GM18498 (cell line): ENCODE measurements around the gene MIDN.
"Not testable (repeated sequence)": the region's sequence is repeated elsewhere in the genome, so short reads cannot be mapped to it uniquely, and the experiment has no call there.

Experiments used
- ATAC-seq: cut with Tn5 transposase; IDR thresholded peaks from one replicate; pipeline ENCODE4 v1.9.1; 2021; ENCODE audit warnings: mild to moderate bottlenecking, moderate library complexity; ENCODE audit not compliant: unreplicated experiment

Gene MIDN

DNA sequence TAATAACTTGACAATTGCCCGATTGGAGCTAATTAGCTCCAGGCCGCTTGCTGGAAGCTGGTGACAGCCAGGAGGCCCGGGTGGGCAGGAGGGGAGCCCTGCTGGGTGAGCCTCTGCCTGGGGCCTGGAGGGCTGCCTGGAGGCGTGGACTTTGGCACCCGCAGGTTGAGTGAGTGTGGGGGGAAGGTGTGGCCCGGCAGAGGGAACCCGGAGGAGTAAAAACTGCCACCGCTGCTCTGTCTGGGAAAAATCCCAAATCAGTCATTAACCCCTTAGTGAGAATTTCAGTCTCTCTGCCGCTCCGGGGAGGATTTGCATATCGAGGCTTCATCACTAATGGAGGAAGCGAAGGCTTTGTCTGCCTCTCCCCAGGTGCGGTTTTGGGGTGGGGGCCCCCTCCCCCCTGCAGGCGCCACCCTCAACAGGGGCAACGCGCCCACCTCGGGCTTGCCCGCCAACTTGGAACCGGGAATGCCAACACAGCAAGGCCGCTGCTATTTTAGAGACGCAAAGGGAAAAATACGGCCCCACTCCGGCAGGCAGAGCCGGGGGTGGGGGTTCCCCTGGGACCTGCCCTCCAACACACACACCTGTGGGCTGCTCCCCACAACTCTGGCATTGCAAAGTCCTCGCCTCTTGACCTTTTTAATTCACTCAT lies 43.5 kb downstream of the MIDN start:
- no peak for ATAC-seq

DNA sequence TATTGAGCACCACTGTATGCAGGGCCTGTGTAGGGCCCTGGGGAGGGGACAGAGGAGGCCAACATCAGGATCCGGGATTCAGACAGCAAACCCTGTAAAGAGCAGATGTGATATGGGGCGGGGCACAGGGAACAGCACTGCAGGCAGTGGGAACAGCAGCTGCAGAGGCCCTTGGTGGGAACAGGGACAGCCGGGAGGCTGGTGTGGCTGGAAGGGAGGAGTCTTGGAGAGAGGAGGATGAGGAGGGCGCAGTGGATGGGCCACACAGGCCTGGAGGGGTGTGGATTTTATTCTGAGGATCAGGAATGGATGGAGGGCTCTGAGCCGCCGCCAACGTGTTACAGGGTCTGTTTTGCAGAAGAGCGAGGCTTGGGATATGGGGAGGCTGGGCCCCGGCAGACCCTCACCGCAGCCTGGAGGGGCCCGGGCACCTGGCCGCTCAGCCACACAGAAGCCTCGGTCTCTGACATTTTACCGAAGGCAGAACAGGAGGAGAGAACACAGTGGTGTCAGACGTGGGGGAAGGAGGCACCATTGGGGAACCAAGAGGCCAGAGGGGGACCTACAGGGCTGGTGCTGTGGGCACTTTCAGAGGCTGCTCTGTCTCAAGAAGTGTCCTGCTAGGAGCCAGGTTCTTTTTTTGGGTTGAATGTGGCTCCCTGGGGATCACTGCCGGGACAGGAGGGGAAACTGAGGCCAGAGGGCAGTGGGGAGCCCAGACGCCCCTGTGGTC lies 44.2 kb downstream of the MIDN start:
- ATAC-seq = no peak

DNA sequence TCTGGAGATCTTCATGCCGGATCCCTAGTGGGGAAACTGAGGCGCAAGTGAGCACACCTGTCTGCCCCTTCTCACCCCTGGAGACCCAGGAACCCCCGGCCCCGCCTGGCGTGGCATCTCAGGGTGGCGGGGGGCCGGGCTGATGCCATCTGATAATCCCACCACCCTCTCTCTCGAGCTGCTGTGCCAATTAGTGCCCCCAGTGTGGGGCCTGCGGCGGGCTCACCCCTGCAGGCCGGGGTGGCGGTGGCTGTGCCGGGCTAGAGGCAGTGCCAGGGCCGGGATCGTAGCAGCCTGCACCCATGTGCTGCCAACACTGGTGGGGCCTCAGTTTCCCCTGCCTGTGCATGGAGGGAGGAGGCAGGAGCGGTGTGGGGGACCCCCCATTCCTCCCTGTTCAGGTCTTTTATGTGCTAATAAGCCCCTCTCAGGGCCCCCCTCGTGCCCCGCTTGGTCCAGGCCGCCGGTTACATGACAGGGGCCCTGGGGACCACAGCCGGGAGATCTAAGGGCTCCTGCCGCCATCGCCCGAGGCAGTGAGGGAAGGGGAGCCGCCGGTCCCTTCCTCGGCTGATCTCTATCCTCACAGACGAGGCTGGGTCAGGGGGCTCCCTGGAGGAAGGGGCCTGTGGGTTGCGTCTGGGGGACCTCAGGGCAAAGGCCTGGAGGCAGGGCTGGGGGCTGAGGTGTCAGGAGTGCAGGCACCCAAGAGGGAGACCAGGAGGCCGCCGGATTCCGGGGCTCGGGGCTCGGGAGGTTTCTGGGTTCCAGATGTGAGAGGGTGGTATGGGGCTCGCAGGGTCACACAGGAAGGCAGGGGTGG lies 45.6 kb downstream of the MIDN start:
- no peak for ATAC-seq

DNA sequence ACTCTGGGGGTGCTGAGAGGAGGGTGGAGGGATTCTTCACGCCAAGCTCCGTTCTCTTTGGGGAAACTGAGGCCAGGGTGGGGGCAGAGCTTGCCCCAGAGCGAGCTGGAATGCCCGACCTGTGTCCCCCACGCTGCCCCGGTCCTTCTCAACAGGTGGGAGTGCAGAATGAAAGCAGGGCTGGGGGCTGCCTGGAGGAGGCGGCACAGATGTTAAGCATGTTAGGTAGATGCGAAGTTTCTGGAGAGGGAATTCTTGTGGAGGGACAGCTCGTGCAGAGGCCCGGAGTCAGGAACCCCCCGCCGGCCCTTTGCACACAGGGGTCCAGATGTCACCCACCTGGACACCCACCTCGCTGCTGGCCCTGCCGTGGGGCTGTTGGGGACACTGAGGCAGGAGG lies 46.3 kb downstream of the MIDN start:
- no peak for ATAC-seq

DNA sequence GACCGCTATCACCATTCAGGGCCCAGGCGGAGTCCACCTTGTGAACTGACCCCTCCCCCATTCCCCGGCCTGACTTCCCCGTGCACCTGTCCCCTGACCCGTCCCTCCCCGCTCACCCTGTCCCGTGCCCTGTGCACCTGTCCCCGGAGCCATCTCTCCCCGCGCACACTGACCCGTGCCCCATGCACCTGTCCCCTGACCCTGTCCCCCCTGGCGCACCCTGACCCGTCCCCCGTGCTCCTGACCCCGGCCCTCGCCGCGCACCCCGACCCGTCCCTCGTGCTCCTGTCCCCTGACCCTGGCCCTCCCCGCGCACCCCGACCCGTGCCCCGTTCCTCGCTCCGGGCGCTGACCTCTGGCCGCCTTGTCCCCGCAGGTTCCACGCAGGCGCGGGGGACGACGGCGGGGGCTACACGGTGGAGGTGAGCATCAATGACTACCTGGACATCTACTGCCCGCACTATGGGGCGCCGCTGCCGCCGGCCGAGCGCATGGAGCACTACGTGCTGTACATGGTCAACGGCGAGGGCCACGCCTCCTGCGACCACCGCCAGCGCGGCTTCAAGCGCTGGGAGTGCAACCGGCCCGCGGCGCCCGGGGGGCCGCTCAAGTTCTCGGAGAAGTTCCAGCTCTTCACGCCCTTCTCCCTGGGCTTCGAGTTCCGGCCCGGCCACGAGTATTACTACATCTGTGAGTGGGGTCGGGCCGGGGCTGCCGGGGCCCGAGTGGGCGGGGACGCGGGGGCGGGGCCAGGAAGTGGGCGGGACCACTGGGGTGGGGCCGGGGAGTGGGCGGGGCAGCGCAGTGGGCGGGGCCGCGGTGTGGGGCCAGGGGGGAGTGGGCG lies 47.0 kb downstream of the MIDN start:
- ATAC-seq = no peak

DNA sequence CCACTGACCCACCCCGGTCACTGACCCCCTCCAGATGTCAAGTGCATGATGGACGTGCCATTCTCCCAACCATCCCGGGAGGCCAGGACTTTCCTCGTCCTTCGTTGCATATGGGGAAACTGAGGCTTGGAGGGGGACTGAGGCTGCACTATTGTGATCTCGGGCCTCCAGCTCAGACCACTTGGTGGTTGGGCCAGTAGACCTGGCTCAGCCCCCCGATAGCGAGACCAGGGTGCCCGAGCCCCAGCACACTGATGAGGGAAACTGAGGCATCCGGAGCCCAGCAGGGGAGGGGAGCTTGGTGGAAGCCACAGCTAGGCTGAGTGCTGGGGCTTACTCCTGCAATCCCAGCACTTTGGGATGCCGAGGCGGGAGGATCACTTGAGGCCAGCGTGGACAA lies 47.7 kb downstream of the MIDN start:
- no peak for ATAC-seq

DNA sequence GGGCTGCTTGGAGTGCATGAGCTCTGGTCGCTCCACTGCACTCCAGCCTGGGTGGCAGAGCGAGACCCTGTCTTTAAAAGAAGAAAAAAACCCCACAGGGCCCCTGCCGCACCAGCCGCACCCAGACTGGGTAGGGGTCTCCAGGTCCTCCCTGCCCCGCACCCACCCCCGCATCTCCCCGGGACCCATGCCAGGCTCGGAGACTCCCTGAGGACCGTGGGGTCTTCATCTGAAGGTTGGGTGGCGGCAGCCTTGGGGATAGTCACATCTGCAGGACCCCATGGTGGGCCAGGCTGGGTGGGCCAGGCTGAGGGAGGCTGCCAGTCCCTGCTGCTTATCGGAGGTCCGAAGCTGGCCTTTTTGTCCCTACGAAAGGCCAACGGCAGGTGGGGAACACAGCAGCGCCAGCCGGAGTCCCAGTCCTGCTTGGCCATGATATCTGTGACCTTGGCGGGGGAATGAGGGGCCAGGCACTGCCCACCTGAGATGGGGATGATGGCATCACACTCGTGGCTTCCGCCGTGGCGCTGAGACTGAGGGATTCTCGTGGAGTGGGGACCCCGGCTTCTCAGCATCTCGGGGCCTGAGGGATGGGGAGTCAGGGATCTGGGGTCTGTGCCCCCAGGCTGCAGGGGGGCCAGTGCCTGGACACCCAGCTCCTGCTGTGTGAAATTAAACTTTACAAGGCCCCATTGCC lies 48.3 kb downstream of the MIDN start:
- ATAC-seq = no peak

DNA sequence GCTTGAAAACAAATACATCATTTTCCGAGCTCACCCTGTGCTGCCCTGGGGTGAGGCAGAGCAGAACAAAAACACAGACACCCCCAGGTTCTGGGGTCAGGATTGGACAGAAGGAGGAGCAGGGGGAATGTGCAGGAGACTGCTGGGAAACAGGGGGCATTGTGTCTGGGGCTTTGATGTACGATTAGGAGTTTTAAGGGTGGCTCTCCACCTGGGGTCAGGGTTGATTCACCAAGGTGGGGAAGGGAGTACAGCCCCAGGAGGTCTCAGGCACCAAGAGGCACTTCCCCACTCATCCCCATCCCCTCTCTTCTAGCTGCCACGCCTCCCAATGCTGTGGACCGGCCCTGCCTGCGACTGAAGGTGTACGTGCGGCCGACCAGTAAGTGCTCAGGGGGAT lies 49.9 kb downstream of the MIDN start:
- ATAC-seq = no peak

DNA sequence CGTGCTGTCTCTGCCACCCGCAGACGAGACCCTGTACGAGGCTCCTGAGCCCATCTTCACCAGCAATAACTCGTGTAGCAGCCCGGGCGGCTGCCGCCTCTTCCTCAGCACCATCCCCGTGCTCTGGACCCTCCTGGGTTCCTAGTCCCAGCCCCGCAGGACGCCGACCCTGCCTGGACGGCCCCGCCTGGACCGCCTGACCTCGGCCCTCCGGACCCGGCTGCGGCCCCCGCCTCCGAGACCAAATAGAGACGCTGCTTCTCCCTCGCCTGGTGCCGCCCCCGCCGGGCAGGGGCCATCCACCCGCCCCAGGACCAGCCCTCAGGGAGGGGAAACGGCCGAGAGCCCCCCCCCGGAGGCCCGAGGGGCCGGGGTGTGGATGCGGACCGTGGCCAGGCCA lies 51.4 kb downstream of the MIDN start:
- no peak for ATAC-seq

DNA sequence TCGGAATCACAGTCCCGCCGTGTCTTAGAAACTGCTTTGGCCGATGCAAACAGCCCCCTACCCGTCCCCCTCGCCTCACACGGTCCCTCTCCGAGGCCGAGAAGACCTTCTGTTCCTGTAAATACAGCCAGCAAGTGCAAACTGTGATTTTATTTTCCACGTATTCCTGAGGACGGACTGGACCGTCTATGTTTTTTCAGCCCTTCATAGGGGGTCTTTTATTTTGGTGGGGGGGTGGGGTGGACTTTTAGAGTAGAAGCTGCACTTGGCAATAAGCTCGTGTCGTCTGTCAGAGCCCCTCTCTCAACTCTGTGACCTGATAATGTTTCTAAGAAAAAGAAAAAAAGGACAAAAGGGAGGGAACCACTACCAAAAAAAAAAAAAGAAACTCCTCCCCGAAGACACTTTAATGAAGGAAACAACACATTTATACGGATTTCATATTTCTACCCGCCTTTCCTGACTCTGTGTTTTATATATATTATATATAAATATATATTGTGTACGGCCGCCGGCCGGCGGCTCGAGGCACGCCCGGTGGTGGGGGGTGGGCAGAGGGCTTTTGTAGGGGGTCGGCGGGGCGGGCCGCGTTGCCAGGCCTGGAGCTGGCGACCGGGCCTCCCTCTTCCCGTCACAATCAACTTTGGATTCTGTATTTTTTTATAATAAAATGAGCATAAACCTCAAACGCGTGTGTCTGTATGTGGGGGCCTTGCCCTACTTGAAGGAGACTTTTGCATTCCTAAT lies 52.5 kb downstream of the MIDN start:
- ATAC-seq = no peak

DNA sequence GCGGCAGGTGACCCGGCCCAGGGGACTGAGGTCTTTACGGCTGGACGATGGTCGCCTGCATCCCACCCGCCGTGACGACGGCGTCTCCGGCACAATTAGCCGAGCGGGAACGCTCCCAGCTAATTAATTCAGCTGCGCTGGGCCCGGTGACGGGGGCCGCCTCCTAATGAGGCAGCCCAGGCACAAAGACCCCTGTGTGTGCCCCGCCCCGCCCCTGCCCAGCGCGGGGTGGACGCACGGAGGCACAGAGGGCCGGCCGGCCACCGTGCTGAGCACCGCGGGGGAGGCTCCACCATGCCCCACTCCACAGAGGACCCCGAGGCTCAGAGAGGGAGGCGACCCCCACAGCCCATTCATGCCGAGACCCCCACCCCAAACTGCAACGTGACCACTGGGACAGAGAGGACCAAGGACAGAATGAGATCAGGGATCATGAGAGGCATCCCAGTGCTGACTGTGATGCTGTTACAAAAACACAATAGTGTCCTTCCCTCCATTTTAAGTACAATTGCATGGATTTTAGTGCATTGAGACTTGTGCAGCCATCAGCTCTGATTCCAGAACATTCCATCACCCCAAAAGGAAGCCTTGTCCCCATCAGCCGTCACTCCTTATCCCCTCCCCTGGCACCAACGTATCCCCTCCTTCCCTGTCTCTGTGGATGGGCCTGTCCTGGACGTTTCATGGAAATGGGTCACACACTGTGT lies 54.3 kb downstream of the MIDN start:
- ATAC-seq = no peak

DNA sequence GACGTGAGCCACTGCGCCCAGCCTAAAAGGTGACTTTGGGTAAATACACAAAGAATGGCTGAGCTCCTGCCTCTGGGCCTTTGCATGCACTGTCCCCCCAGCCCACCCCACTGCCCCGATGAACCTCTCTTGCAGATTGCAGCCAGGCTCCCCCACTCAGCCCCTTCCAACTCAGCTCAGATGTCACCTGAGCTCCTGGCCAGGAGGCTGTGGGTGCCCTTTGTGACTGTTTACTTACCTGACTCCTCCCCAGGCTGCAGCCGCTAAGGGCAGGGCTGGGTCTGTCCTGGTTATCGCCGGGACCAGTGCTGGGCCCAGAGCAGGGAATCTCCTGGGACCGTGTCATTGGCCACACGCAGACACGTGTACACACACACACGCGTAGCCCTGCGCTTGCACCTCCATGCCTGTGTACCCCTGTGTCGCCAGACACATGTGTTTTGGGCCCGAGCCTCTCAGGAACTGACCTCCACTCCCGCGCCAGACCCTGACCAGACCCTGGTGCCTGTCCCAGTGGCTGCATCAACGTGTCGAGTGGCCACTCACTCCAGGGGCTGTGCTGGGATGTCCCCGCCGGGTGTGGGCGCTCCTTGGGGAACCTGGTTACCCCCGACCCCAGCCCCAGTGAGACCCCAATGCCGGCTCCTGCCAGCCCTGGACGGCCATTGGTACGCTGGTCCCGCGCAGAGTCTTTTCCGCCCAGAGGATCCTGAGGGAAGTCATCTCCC lies 56.0 kb downstream of the MIDN start:
- ATAC-seq = no peak

DNA sequence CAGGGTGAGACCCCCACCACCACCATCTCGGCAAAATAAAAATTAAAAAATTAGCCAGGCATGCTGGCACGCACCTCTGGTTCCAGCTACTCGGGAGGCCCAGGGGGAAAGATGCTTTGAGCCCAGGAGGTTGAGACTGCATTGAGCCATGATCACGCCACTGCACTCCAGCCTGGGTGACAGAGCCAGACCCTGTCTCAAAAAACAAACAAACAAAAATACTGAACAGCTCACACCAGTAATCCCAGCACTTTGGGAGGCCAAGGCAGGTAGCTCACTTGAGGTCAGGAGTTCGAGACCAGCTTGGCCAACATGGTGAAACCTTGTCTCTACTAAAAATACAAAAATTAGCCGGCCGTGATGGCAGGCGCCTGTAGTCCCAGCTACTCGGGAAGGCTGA lies 57.0 kb downstream of the MIDN start:
- not testable (repeated sequence) for ATAC-seq

DNA sequence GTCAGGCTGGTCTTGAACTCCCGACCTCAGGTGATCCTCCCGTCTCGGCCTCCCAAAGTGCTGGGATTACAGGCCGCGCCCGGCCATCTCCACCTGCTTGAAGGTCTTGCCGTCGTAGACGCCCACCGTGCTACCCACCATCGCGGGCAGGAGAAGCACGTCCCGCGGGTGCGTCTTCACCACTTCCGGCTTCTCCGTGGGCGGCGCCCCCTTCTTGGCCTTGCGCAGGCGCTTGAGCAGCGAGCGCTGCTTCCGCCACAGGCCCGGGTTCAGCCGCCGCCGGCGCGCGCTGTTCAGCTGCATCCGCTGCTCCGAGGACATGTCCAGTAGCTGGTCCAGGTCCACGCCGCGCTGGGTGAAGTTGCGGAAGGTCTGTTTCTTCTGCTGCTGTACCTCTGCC lies 58.9 kb downstream of the MIDN start:
- ATAC-seq = no peak

DNA sequence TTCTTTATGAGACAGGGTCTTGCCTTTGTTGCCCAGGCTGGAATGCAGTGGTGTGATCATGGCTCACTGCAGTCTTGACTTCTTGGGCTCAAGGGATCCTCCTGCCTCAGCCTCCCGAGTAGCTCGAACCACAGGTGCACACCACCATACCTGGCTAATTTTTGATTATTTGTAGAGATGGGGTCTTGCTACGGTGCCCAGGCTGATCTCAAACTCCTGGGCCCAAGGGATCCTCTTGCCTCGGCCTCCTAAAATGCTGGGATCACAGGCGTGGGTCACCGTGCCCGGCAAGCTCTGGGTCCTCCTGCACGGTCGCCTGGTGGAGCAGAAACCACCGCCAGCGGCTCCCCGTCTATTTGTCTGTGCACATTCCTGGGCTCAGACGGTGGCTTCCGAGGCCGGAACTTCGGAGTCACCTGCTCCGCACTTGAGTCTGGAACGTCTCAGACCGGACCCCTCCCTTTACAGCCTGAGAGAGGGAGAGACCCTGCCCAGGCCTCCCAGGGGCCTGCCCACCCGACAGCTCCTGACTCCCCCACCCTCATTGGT lies 59.4 kb downstream of the MIDN start:
- ATAC-seq = no peak

DNA sequence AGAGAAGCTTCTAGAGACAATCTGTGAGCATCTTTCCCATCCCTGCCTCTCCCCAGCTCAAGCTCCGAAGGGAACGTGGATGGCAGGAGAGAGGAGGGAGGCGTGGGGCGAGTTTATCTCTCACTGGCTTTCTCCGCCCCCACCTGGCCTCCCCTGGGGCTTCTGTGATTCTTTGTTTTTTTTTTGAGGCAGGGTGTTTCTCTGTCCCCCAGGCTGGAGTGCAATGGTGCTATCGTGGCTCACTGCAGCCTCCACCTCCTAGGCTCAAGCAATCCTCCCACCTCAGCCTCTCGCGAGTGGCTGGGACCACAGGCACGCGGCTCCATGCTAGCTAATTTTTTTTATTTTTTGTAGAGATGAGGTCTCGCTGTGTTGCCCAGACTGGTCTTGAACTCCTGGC lies 60.3 kb downstream of the MIDN start:
- no peak for ATAC-seq
